ENCODE results near the gene CD226.
"Not testable (repeated sequence)": the region's sequence is repeated elsewhere in the genome, so short reads cannot be mapped to it uniquely, and the experiment has no call there.

CD226 gene

GRCh38 chr18:69885355-69885754 lies 62.3 kb downstream of the CD226 start:
- Histone ChIP-seq H3K9me3 (ENCODE audit: control insufficient read depth, insufficient read depth, low read length) (no peaks in the 10 kb centered on the region), H3K27ac (ENCODE audit: low read depth, low read length) (no peak overlapping the region), H3K4me3 (ENCODE audit: low read depth, low read length) (no peak overlapping the region), H3K4me1 (ENCODE audit: control insufficient read depth, insufficient read depth, low read length) (peaks cover 3% of the 10 kb centered on the region; the same call in 1 of the 2 replicates), H3K27me3 (ENCODE audit: control insufficient read depth, insufficient read depth, low read length) (no peaks in the 10 kb centered on the region), H3K9ac (ENCODE audit: low read depth, low read length) (no peak overlapping the region), H3K36me3 (ENCODE audit: control insufficient read depth, insufficient read depth, low read length) (no peaks in the 10 kb centered on the region)

- H3K27ac ChIP-seq (ENCODE audit: low read depth, low read length) = no peak overlapping the region
- no peak overlapping the region for H3K4me3 ChIP-seq (ENCODE audit: low read depth, low read length)
- H3K9ac ChIP-seq (ENCODE audit: low read depth, low read length) = no peak overlapping the region
- H3K27me3 ChIP-seq (ENCODE audit: control insufficient read depth, insufficient read depth, low read length) = no peaks in the 10 kb centered on the region
- H3K9me3 ChIP-seq (ENCODE audit: control insufficient read depth, insufficient read depth, low read length) = no peaks in the 10 kb centered on the region
- peaks cover 11% of the 10 kb centered on the region; the same call in 1 of the 2 replicates for H3K4me1 ChIP-seq (ENCODE audit: control insufficient read depth, insufficient read depth, low read length)
- no peaks in the 10 kb centered on the region for H3K36me3 ChIP-seq (ENCODE audit: control insufficient read depth, insufficient read depth, low read length)
Observed at GRCh38 chr18:69883781-69884180, 63.9 kb downstream of the CD226 start.

- Histone ChIP-seq H3K36me3 (ENCODE audit: control insufficient read depth, insufficient read depth, low read length) (no peaks in the 10 kb centered on the region), H3K9me3 (ENCODE audit: control insufficient read depth, insufficient read depth, low read length) (no peaks in the 10 kb centered on the region), H3K27me3 (ENCODE audit: control insufficient read depth, insufficient read depth, low read length) (no peaks in the 10 kb centered on the region), H3K4me3 (ENCODE audit: low read depth, low read length) (no peak overlapping the region), H3K9ac (ENCODE audit: low read depth, low read length) (no peak overlapping the region), H3K4me1 (ENCODE audit: control insufficient read depth, insufficient read depth, low read length) (peaks cover 17% of the 10 kb centered on the region), H3K27ac (ENCODE audit: low read depth, low read length) (no peak overlapping the region)
Observed at GRCh38 chr18:69882965-69883668, 64.6 kb downstream of the CD226 start.

- Histone ChIP-seq H3K27me3 (ENCODE audit: control insufficient read depth, insufficient read depth, low read length) (no peaks in the 10 kb centered on the region), H3K27ac (ENCODE audit: low read depth, low read length) (peak overlapping the region; percentile 86), H3K36me3 (ENCODE audit: control insufficient read depth, insufficient read depth, low read length) (no peaks in the 10 kb centered on the region), H3K9me3 (ENCODE audit: control insufficient read depth, insufficient read depth, low read length) (no peaks in the 10 kb centered on the region), H3K4me1 (ENCODE audit: control insufficient read depth, insufficient read depth, low read length) (peaks cover 14% of the 10 kb centered on the region), H3K9ac (ENCODE audit: low read depth, low read length) (no peak overlapping the region), H3K4me3 (ENCODE audit: low read depth, low read length) (no peak overlapping the region)
Observed at GRCh38 chr18:69880083-69880482, 67.6 kb downstream of the CD226 start.

GRCh38 chr18:69879051-69879450 lies 68.6 kb downstream of the CD226 start:
- Histone ChIP-seq H3K4me1 (ENCODE audit: control insufficient read depth, insufficient read depth, low read length) (peaks cover 14% of the 10 kb centered on the region), H3K27ac (ENCODE audit: low read depth, low read length) (peak overlapping the region; percentile 86)
- not testable (repeated sequence) for H3K36me3 ChIP-seq (ENCODE audit: control insufficient read depth, insufficient read depth, low read length); H3K9me3 ChIP-seq (ENCODE audit: control insufficient read depth, insufficient read depth, low read length); H3K9ac ChIP-seq (ENCODE audit: low read depth, low read length); H3K4me3 ChIP-seq (ENCODE audit: low read depth, low read length); H3K27me3 ChIP-seq (ENCODE audit: control insufficient read depth, insufficient read depth, low read length)

GRCh38 chr18:69878213-69878933 lies 69.3 kb downstream of the CD226 start:
- H3K4me1 ChIP-seq (ENCODE audit: control insufficient read depth, insufficient read depth, low read length) = peaks cover 14% of the 10 kb centered on the region
- H3K27ac ChIP-seq (ENCODE audit: low read depth, low read length) = peak overlapping the region; percentile 73
- no peaks in the 10 kb centered on the region for H3K27me3 ChIP-seq (ENCODE audit: control insufficient read depth, insufficient read depth, low read length)
- H3K9ac ChIP-seq (ENCODE audit: low read depth, low read length) = peak overlapping the region; percentile 23; the same call in 1 of the 2 replicates
- H3K36me3 ChIP-seq (ENCODE audit: control insufficient read depth, insufficient read depth, low read length) = no peaks in the 10 kb centered on the region
- no peaks in the 10 kb centered on the region for H3K9me3 ChIP-seq (ENCODE audit: control insufficient read depth, insufficient read depth, low read length)
- H3K4me3 ChIP-seq (ENCODE audit: low read depth, low read length) = no peak overlapping the region

GRCh38 chr18:69876490-69876889 lies 71.2 kb downstream of the CD226 start:
- Histone ChIP-seq H3K27me3 (ENCODE audit: control insufficient read depth, insufficient read depth, low read length) (no peaks in the 10 kb centered on the region), H3K9me3 (ENCODE audit: control insufficient read depth, insufficient read depth, low read length) (no peaks in the 10 kb centered on the region), H3K36me3 (ENCODE audit: control insufficient read depth, insufficient read depth, low read length) (no peaks in the 10 kb centered on the region), H3K9ac (ENCODE audit: low read depth, low read length) (no peak overlapping the region), H3K4me3 (ENCODE audit: low read depth, low read length) (no peak overlapping the region), H3K27ac (ENCODE audit: low read depth, low read length) (no peak overlapping the region), H3K4me1 (ENCODE audit: control insufficient read depth, insufficient read depth, low read length) (peaks cover 14% of the 10 kb centered on the region)

GRCh38 chr18:69874058-69874457 lies 73.6 kb downstream of the CD226 start:
- H3K27ac ChIP-seq (ENCODE audit: low read depth, low read length) = no peak overlapping the region
- peaks cover 7% of the 10 kb centered on the region for H3K4me1 ChIP-seq (ENCODE audit: control insufficient read depth, insufficient read depth, low read length)
- H3K27me3 ChIP-seq (ENCODE audit: control insufficient read depth, insufficient read depth, low read length) = no peaks in the 10 kb centered on the region
- H3K4me3 ChIP-seq (ENCODE audit: low read depth, low read length) = no peak overlapping the region
- no peak overlapping the region for H3K9ac ChIP-seq (ENCODE audit: low read depth, low read length)
- H3K9me3 ChIP-seq (ENCODE audit: control insufficient read depth, insufficient read depth, low read length) = no peaks in the 10 kb centered on the region
- no peaks in the 10 kb centered on the region for H3K36me3 ChIP-seq (ENCODE audit: control insufficient read depth, insufficient read depth, low read length)

- no peaks in the 10 kb centered on the region for H3K27me3 ChIP-seq (ENCODE audit: control insufficient read depth, insufficient read depth, low read length)
- no peaks in the 10 kb centered on the region for H3K9me3 ChIP-seq (ENCODE audit: control insufficient read depth, insufficient read depth, low read length)
- H3K4me1 ChIP-seq (ENCODE audit: control insufficient read depth, insufficient read depth, low read length) = no peaks in the 10 kb centered on the region
- no peak overlapping the region for H3K4me3 ChIP-seq (ENCODE audit: low read depth, low read length)
- no peaks in the 10 kb centered on the region for H3K36me3 ChIP-seq (ENCODE audit: control insufficient read depth, insufficient read depth, low read length)
- no peak overlapping the region for H3K27ac ChIP-seq (ENCODE audit: low read depth, low read length)
- H3K9ac ChIP-seq (ENCODE audit: low read depth, low read length) = no peak overlapping the region
Observed at GRCh38 chr18:69872661-69873060, 75.0 kb downstream of the CD226 start.

- no peaks in the 10 kb centered on the region for H3K36me3 ChIP-seq (ENCODE audit: control insufficient read depth, insufficient read depth, low read length)
- no peak overlapping the region for H3K9ac ChIP-seq (ENCODE audit: low read depth, low read length)
- H3K4me1 ChIP-seq (ENCODE audit: control insufficient read depth, insufficient read depth, low read length) = no peaks in the 10 kb centered on the region
- H3K27ac ChIP-seq (ENCODE audit: low read depth, low read length) = no peak overlapping the region
- no peak overlapping the region for H3K4me3 ChIP-seq (ENCODE audit: low read depth, low read length)
- H3K9me3 ChIP-seq (ENCODE audit: control insufficient read depth, insufficient read depth, low read length) = no peaks in the 10 kb centered on the region
- H3K27me3 ChIP-seq (ENCODE audit: control insufficient read depth, insufficient read depth, low read length) = no peaks in the 10 kb centered on the region
Observed at GRCh38 chr18:69871363-69871762, 76.3 kb downstream of the CD226 start.

GRCh38 chr18:69870736-69871135 lies 76.9 kb downstream of the CD226 start:
- Histone ChIP-seq H3K9me3 (ENCODE audit: control insufficient read depth, insufficient read depth, low read length) (no peaks in the 10 kb centered on the region), H3K4me3 (ENCODE audit: low read depth, low read length) (no peak overlapping the region), H3K9ac (ENCODE audit: low read depth, low read length) (no peak overlapping the region), H3K4me1 (ENCODE audit: control insufficient read depth, insufficient read depth, low read length) (no peaks in the 10 kb centered on the region), H3K27ac (ENCODE audit: low read depth, low read length) (no peak overlapping the region), H3K27me3 (ENCODE audit: control insufficient read depth, insufficient read depth, low read length) (no peaks in the 10 kb centered on the region), H3K36me3 (ENCODE audit: control insufficient read depth, insufficient read depth, low read length) (no peaks in the 10 kb centered on the region)

All from HUES48 (cell line).